Measurements from ENCODE around the gene PALLD. TPM values are rescaled to one million over a fixed set of nuclear protein-coding genes. Genes with fewer than 3 reads are reported as not detected.

PALLD gene
- total RNA-seq, 1 donor from 2014 or later, result 8.1 TPM

DNA sequence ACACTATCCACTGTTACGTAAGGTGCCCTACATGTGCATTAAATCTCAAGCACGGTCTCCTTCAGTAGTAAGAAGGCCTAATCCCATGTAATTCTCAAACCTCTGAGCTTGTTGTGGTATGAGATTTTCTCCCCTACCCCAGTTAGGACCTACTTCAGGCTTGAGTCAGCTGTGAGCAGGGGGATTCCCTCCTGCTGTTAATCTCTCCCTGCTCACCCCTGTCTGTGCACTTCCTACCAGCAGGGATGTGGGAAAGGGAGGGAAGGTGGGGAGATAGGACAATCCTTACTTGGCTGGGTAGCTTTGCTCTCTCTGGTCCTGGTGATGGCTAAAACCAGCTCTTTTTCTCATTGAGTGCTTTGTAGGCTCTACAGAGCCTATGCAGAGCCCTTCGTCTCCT, 60.8 kb downstream of the PALLD start:
- peak in 1 of 2 donors; percentile 13 for DNase-seq (ENCODE audit: low read depth in 2 of 2)

GRCh38 chr4:168558599-168558998, 61.7 kb downstream of the PALLD start:
- DNase-seq (ENCODE audit: low read depth in 2 of 2), result peak; percentile 93 to 94

DNA sequence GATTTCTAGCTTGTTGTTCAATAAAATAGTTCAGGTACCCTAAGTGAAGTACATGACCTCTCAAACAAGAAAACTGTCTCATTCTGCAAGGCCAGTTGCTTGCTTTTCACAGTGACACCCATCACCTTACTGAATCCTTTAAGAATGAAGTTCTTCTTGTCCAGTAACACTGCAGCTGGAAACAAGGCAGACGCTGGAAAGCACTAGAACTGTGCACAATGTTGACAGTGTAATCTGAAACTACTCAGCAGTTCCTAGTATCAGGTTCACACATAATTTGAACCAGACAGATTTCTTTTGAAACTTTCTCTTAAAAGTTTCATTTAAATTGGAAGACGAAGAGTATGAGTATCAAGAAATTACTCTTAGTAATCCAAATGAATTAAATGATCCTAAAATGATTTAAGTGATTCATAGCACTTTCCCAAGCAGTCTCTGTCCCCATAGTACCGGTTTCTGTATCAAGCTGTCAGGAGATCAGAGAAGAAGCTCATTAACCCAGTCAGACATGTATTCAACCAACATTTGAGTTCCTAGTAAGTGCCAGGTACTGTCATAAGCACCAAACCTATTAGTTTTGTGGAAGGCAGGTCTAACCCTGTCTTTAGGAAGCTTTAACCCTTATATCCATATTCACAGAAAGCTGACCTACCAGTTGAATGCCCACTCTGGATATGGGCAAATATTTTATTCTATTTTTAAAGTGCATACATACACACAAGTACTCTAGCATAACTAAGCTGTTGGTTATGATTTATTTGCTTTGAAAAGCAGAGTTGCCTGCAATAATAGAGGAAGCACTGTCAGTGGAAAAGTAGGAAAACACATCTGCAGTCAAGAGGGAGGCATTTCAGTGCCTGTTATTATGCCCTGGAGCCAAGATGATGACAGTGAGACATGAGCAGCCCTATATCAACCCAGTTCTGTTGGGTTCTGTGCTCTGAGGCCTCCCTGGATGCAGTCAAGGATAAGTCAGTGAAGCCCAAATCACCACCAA, 63.6 kb downstream of the PALLD start:
- DNase-seq (ENCODE audit: low read depth in 2 of 2), result peak in 1 of 2 donors; percentile 68

GRCh38 chr4:168562041-168562571, 65.3 kb downstream of the PALLD start:
- peak; percentile 31 to 57 for DNase-seq (ENCODE audit: low read depth in 2 of 2)

DNA sequence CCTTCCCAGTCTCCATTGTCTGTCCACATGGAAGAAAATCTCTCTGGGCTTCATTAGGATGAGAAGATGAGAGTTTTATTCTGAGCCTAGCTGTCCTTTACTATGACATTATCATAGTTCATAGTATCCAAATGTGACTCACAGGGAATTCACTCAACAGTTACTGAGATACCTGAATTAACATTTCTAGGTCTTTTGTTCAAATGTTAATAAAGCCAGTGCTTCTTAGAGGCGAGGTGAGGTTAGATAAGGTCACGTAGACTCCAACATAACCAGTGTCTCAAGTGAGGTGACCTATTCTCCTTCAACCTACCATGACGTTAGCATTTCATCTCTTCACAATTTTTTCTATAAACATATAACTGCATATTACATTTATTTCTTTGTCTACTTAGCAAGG, 67.2 kb downstream of the PALLD start:
- DNase-seq (ENCODE audit: low read depth in 2 of 2), result no peak

DNA sequence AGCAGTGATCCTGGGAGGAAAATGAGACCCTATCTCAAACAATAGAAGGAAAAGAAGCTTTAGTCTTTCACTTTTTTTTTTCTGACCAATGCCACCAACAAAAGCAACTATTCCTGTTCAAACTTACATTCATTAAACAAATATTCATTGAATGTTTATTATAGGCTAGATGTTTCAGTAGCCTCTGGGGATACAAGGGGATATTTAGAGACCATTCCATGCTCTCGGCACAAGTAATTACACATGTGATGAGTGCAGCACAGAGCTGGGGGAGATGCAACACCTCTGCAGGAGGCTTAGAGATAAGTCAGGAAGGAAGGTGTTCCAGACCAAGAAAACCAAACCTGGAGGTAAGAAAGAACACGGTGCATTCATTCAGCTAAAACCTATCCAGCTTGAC, 68.3 kb downstream of the PALLD start:
- DNase-seq (ENCODE audit: low read depth in 2 of 2), result no peak

DNA sequence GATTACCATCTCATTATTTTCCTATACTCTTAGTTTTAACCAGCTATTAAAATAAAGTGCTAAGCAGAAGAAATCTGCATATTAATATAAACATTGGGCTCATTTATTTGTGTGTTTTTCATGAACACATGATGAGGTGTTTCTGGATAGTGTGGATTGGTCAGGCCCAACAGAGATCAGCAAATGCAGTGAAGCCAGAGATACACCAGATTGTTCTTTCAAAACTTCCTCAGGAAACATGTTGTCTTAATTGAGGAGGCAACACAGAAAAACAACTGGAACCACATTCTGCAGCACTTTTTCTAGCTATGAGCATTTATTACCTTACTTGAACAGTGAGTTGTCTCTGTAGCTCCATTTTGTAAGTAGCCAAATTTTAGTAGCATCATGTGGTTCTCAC, 69.9 kb downstream of the PALLD start:
- peak; percentile 49 to 59 for DNase-seq (ENCODE audit: low read depth in 2 of 2)

GRCh38 chr4:168569066-168569930, 72.4 kb downstream of the PALLD start:
- peak; percentile 78 to 88 for DNase-seq (ENCODE audit: low read depth in 2 of 2)

GRCh38 chr4:168569931-168570276, 73.1 kb downstream of the PALLD start:
- no peak for DNase-seq (ENCODE audit: low read depth in 2 of 2)

- DNase-seq (ENCODE audit: low read depth in 2 of 2), result no peak
Observed at GRCh38 chr4:168570466-168570865, 73.6 kb downstream of the PALLD start.

- no peak for DNase-seq (ENCODE audit: low read depth in 2 of 2)
Observed at GRCh38 chr4:168572002-168572401, 75.2 kb downstream of the PALLD start.

GRCh38 chr4:168573870-168574269, 77.0 kb downstream of the PALLD start:
- no peak for DNase-seq (ENCODE audit: low read depth in 2 of 2)

GRCh38 chr4:168574581-168575295, 77.9 kb downstream of the PALLD start:
- no peak for DNase-seq (ENCODE audit: low read depth in 2 of 2)

DNA sequence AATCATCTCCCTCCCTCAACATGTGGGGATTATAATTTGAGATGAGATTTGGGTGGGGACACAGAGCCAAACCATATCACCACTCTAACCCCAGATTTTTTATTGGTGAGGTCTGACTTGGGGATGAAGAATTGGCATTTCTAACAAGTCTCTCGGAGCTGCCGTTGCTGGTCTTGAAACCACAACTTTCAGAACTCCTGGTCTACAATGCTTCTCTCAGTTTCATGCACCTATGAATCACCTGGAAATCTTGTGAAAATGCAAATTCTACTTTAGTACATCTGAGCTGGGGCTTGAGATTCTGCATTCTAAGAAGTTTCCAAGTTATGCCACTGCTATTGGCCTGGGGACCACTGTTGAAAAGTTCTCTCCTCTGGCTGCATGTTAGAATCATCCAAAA, 78.6 kb downstream of the PALLD start:
- no peak for DNase-seq (ENCODE audit: low read depth in 2 of 2)

GRCh38 chr4:168577624-168578023, 80.8 kb downstream of the PALLD start:
- DNase-seq (ENCODE audit: low read depth in 2 of 2), result peak in 1 of 2 donors; percentile 29

GRCh38 chr4:168580228-168580627, 83.4 kb downstream of the PALLD start:
- no peak for DNase-seq (ENCODE audit: low read depth in 2 of 2)

DNA sequence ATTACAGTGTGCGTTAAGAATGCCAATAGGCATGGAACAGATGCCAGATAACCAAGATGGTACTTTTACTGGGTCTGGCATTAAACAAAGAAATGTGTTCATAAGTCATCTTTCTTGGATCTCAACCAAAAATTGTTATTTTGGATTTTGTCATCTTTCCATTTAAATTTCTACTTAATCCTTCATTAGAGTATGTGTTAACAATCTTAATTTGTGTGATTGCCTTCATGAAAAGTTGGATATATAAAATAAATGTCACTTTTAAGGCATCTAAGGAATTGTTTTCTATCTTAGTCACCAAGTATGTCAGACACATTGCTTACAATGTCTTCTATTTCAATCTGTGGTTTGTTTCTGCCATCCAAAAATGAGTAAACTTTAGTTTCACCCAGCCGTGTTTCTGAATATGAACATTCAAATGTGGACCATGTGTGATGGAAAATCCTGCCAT, 87.5 kb downstream of the PALLD start:
- DNase-seq (ENCODE audit: low read depth in 2 of 2), result peak in 1 of 2 donors; percentile 6

- DNase-seq (ENCODE audit: low read depth in 2 of 2), result peak; percentile 82 to 86
Observed at GRCh38 chr4:168585168-168586091, 88.6 kb downstream of the PALLD start.

GRCh38 chr4:168586926-168587325, 90.1 kb downstream of the PALLD start:
- DNase-seq (ENCODE audit: low read depth in 2 of 2), result no peak
